ENCODE measurements around the gene SORL1. TPM values are rescaled to one million over a fixed set of nuclear protein-coding genes. Genes with fewer than 3 reads are reported as not detected.

SORL1 gene
- polyA plus RNA-seq, 1 donor from 2014 or later, result 6.5 TPM

DNA sequence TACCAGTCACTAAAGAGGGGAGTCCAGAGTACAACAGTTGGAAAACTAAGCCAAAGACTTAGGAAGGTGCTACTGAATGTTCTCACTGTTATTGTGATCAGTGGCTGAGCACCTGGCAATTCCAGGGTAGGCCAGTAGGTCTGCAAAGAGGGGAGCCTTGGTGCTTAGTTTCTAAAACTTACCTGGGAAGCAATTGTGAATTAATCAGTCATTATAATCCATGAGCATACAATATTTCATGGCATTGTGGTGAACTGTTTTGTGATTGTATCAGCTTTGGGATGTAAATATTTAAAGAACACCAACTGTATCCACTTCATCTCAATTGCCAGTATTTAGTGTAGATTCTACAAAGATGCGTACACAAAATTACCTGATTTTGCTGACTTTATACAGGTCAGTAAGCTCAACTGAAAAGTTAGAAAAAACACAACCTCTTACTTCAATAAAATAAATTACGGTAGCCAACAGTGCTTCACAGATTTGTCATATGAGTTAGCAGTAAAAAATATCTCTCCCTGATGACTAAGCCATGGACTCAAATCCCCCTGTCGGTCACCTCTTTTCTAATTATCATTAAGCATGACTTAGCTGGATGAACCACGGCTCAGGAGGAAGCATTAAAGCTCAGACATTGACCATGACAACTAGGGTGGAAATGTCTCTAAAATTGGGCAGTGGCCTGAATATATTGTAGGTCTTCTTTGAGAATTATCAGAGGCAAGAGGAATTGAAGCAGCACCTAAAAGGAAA, 30.8 kb upstream of the SORL1 start:
- Histone ChIP-seq H4K20me1 (ENCODE audit: insufficient read depth) (no peaks in the 10 kb centered on the region), H3F3A (ENCODE audit: insufficient read depth, low read length, poor library complexity, severe bottlenecking) (no peaks in the 10 kb centered on the region), H3K36me3 (ENCODE audit: insufficient read depth, low read length) (no peaks in the 10 kb centered on the region), H3K9me3 (ENCODE audit: low read length) (no peaks in the 10 kb centered on the region), H3K4me2 (ENCODE audit: low read length) (no peak overlapping the region), H3K4me3 (ENCODE audit: low read length) (no peak overlapping the region), H3K9ac (ENCODE audit: low read length) (no peak overlapping the region), H3K27me3 (ENCODE audit: insufficient read depth, low read depth, low read length) (no peaks in the 10 kb centered on the region), H3K27ac (ENCODE audit: low read length) (no peak overlapping the region), H3K9me2 (ENCODE audit: insufficient read depth, low read length) (no peaks in the 10 kb centered on the region), H2AFZ (ENCODE audit: low read depth, low read length) (no peak overlapping the region), H3K79me2 (replicated peaks; ENCODE audit: insufficient read depth, low read length) (no peaks in the 10 kb centered on the region)
- TF ChIP-seq, protein P1, sequence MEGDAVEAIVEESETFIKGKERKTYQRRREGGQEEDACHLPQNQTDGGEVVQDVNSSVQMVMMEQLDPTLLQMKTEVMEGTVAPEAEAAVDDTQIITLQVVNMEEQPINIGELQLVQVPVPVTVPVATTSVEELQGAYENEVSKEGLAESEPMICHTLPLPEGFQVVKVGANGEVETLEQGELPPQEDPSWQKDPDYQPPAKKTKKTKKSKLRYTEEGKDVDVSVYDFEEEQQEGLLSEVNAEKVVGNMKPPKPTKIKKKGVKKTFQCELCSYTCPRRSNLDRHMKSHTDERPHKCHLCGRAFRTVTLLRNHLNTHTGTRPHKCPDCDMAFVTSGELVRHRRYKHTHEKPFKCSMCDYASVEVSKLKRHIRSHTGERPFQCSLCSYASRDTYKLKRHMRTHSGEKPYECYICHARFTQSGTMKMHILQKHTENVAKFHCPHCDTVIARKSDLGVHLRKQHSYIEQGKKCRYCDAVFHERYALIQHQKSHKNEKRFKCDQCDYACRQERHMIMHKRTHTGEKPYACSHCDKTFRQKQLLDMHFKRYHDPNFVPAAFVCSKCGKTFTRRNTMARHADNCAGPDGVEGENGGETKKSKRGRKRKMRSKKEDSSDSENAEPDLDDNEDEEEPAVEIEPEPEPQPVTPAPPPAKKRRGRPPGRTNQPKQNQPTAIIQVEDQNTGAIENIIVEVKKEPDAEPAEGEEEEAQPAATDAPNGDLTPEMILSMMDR (IDR thresholded peaks at IDR 0.05; ENCODE audit: poor library complexity, severe bottlenecking), result no peak

DNA sequence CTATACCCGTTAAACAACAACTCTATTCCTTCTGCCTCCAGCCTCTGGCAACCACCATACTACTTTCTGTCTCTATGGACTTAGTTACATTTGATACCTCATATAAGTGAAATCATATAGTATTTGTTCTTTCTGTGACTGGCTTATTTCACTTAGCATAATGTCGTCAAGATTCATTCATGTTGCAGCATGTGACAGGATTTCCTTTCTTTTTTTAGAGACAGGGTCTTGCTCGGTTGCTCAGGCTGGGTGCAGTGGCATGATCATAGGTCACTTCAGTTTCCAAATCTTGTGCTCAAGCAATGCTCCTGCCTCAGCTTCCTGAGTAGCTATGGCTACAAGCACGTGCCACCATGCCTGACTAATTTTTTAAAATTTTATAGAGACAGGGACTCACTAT, 29.4 kb upstream of the SORL1 start:
- TF ChIP-seq MXI1 (conservative IDR thresholded peaks at IDR 0.05; ENCODE audit: poor library complexity, severe bottlenecking) (no peak), EP300 (conservative IDR thresholded peaks at IDR 0.05; ENCODE audit: poor library complexity, severe bottlenecking) (no peak), SMC3 (conservative IDR thresholded peaks at IDR 0.05; ENCODE audit: poor library complexity) (no peak), POLR2AphosphoS5 (IDR thresholded peaks at IDR 0.05) (no peak), RAD21 (conservative IDR thresholded peaks at IDR 0.05) (no peak), EZH2 (IDR thresholded peaks at IDR 0.05; ENCODE audit: borderline replicate concordance, insufficient read depth, low read length, poor library complexity, severe bottlenecking) (no peak), TAF1 (IDR thresholded peaks at IDR 0.05; ENCODE audit: low read depth) (no peak)
- TF ChIP-seq, protein P1 (IDR thresholded peaks at IDR 0.05; ENCODE audit: poor library complexity, severe bottlenecking), result no peak
- TF ChIP-seq, protein P2, sequence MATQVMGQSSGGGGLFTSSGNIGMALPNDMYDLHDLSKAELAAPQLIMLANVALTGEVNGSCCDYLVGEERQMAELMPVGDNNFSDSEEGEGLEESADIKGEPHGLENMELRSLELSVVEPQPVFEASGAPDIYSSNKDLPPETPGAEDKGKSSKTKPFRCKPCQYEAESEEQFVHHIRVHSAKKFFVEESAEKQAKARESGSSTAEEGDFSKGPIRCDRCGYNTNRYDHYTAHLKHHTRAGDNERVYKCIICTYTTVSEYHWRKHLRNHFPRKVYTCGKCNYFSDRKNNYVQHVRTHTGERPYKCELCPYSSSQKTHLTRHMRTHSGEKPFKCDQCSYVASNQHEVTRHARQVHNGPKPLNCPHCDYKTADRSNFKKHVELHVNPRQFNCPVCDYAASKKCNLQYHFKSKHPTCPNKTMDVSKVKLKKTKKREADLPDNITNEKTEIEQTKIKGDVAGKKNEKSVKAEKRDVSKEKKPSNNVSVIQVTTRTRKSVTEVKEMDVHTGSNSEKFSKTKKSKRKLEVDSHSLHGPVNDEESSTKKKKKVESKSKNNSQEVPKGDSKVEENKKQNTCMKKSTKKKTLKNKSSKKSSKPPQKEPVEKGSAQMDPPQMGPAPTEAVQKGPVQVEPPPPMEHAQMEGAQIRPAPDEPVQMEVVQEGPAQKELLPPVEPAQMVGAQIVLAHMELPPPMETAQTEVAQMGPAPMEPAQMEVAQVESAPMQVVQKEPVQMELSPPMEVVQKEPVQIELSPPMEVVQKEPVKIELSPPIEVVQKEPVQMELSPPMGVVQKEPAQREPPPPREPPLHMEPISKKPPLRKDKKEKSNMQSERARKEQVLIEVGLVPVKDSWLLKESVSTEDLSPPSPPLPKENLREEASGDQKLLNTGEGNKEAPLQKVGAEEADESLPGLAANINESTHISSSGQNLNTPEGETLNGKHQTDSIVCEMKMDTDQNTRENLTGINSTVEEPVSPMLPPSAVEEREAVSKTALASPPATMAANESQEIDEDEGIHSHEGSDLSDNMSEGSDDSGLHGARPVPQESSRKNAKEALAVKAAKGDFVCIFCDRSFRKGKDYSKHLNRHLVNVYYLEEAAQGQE (IDR thresholded peaks at IDR 0.05; ENCODE audit: borderline replicate concordance), result no peak
- Histone ChIP-seq H3K4me3 (ENCODE audit: low read length) (no peak overlapping the region), H3K36me3 (ENCODE audit: insufficient read depth, low read length) (no peaks in the 10 kb centered on the region), H3K27me3 (ENCODE audit: insufficient read depth, low read depth, low read length) (peaks cover 10% of the 10 kb centered on the region), H3K9me2 (ENCODE audit: insufficient read depth, low read length) (no peaks in the 10 kb centered on the region), H3K27ac (ENCODE audit: low read length) (no peak overlapping the region), H4K20me1 (ENCODE audit: insufficient read depth) (no peaks in the 10 kb centered on the region), H3K4me2 (ENCODE audit: low read length) (no peak overlapping the region), H3F3A (ENCODE audit: insufficient read depth, low read length, poor library complexity, severe bottlenecking) (no peaks in the 10 kb centered on the region), H3K9ac (ENCODE audit: low read length) (no peak overlapping the region), H2AFZ (ENCODE audit: low read depth, low read length) (no peak overlapping the region), H3K9me3 (ENCODE audit: low read length) (no peaks in the 10 kb centered on the region), H3K79me2 (replicated peaks; ENCODE audit: insufficient read depth, low read length) (no peaks in the 10 kb centered on the region)

Measured in neural cell (in vitro differentiated cells).